GOT3 (cell line): Measurements from ENCODE around the gene RARRES2.
"Not testable (repeated sequence)": the region's sequence is repeated elsewhere in the genome, so short reads cannot be mapped to it uniquely, and the experiment has no call there.

Experiments used
- DNase-seq: peaks from one replicate; lab custom pipeline; 2025; ENCODE audit warnings: mixed read lengths; lab: John Stamatoyannopoulos, UW

Gene RARRES2

GRCh38 chr7:150341263-150342120 is at the start of gene RARRES2:
Gene RARRES2, minus strand, starts transcription at chr7:150341629. Its CDS starts 1,020 bp downstream, at chr7:150340609.
- no peak for DNase-seq

GRCh38 chr7:150390205-150390604 is 48.8 kb upstream of the RARRES2 start:
- no peak for DNase-seq

- no peak for DNase-seq
Measured at GRCh38 chr7:150389532-150389816, 48.0 kb upstream of the RARRES2 start.

- DNase-seq, result no peak
Measured at GRCh38 chr7:150388709-150389531, 47.5 kb upstream of the RARRES2 start.

- DNase-seq, result no peak
Measured at GRCh38 chr7:150388306-150388705, 46.9 kb upstream of the RARRES2 start.

GRCh38 chr7:150385884-150386283 is 44.5 kb upstream of the RARRES2 start:
- DNase-seq, result not testable (repeated sequence)

- no peak for DNase-seq
Measured at GRCh38 chr7:150385302-150385723, 43.9 kb upstream of the RARRES2 start.

GRCh38 chr7:150384406-150385301 is 43.2 kb upstream of the RARRES2 start:
- DNase-seq, result no peak

GRCh38 chr7:150383710-150384397 is 42.4 kb upstream of the RARRES2 start:
- DNase-seq, result no peak

GRCh38 chr7:150382844-150383225 is 41.4 kb upstream of the RARRES2 start:
- DNase-seq, result no peak

- no peak for DNase-seq
Measured at GRCh38 chr7:150382123-150382843, 40.9 kb upstream of the RARRES2 start.

- DNase-seq, result no peak
Measured at GRCh38 chr7:150381785-150382122, 40.3 kb upstream of the RARRES2 start.

- DNase-seq, result no peak
Measured at GRCh38 chr7:150381096-150381495, 39.7 kb upstream of the RARRES2 start.

- DNase-seq, result no peak
Measured at GRCh38 chr7:150380463-150380862, 39.0 kb upstream of the RARRES2 start.

- DNase-seq, result no peak
Measured at GRCh38 chr7:150379441-150380379, 38.3 kb upstream of the RARRES2 start.

- peak; percentile 82 for DNase-seq
Measured at GRCh38 chr7:150378853-150379440, 37.5 kb upstream of the RARRES2 start, which contains the start of gene ZNF775. Gene ZNF775, plus strand, starts transcription at chr7:150379330. Its CDS starts 9,141 bp downstream, at chr7:150388471.

GRCh38 chr7:150378115-150378852 is 36.9 kb upstream of the RARRES2 start:
- DNase-seq, result no peak

GRCh38 chr7:150377635-150378034 is 36.2 kb upstream of the RARRES2 start:
- DNase-seq, result no peak

GRCh38 chr7:150377196-150377595 is 35.8 kb upstream of the RARRES2 start:
- no peak for DNase-seq
